Measurements from ENCODE around the gene SRA1.
A peak's percentile ranks its signal among the peaks of the same experiment; 100 is the strongest.

The SRA1 gene

GRCh38 chr5:140549237-140550144, 7.8 kb downstream of the SRA1 start:
- no peak for DNase-seq (ENCODE audit: low read depth)

GRCh38 chr5:140548791-140549190, 8.5 kb downstream of the SRA1 start:
- DNase-seq (ENCODE audit: low read depth), result no peak

GRCh38 chr5:140548300-140548688, 9.0 kb downstream of the SRA1 start:
- DNase-seq (ENCODE audit: low read depth), result no peak

- peak; percentile 93 for DNase-seq (ENCODE audit: low read depth)
Measured at GRCh38 chr5:140547508-140548299, 9.6 kb downstream of the SRA1 start, which contains the start of gene EIF4EBP3. Gene EIF4EBP3, plus strand, starts transcription at chr5:140547662. Its CDS starts 76 bp downstream, at chr5:140547738.

- DNase-seq (ENCODE audit: low read depth), result no peak
Measured at GRCh38 chr5:140546851-140547507, 10.3 kb downstream of the SRA1 start.

DNA sequence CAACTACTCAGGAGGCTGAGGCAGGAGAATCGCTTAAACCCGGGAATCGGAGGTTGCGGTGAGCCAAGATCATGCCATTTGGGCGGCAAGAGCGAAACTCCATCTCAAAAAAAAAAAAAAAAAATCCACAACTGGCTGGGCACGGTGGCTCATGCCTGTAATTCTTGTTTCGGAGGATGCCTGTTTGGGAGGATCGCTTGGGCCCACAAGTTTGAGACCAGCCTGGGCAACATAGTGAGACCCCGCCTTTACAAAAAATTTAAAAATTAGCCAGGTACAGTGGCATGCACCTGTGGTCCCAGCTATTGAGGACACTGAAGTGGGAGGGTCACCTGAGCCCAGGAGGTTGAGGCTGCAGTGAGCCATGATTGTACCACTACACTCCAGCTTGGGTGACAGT, 11.7 kb downstream of the SRA1 start:
- no peak for DNase-seq (ENCODE audit: low read depth)

DNA sequence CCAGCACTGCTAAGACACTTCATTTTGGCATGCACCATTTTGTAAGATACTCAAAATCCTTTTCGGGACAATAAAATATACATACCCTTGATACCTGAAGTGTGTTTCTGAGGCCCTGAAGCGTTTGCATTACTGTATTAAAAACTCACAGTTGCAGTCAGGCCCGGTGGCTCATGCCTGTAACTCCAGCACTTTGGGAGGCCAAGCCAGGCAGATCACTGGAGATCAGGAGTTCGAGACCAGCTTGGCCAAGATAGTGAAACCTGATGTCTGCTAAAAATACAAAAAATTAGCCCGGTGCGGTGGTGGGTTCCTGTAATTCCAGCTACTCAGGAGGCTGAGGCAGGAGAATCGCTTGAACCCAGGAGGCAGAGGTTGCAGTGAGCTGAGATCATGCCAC, 12.3 kb downstream of the SRA1 start:
- DNase-seq (ENCODE audit: low read depth), result no peak

GRCh38 chr5:140542972-140543371, 14.3 kb downstream of the SRA1 start:
- DNase-seq (ENCODE audit: low read depth), result no peak

DNA sequence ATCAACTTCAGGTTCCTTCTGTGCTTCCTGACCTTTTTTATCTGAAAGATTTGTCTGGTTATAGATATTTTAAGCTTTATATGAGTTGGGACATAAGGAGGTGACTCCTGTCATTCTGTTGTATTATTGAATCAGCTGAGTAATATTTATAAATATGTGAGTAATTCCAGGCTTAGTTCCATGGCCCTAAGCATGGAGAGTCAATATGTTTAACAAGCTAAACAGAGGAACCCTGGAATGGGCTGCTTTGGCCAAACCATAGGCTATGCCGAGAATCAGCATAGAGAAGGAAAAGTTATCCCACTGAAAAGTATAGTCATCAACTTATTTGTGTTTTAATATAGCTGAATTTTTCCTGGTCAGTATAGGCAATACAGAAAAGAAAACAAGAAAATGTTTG, 17.0 kb downstream of the SRA1 start:
- no peak for DNase-seq (ENCODE audit: low read depth)

DNA sequence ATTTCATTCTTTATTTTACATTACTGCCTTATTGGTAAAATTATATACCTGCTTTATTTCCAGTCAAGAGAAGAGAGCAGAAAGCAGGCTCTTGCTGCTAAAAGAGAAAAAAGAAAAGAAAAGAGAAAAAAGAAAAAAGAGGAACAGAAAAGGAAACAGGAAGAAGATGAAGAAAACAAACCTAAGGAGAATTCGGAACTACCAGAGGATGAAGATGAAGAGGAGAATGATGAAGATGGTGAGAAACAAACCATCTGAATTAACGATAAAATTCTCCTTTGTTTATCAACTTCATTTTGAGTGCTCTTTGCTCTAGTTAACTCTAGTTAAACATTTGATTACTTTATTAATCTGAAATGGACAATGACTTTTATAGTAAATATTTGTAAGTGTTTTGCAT, 33.3 kb downstream of the SRA1 start:
- no peak for DNase-seq (ENCODE audit: low read depth)

- DNase-seq (ENCODE audit: low read depth), result no peak
Measured at GRCh38 chr5:140513124-140513523, 44.1 kb downstream of the SRA1 start.

GRCh38 chr5:140509898-140510297, 47.4 kb downstream of the SRA1 start:
- no peak for DNase-seq (ENCODE audit: low read depth)

GRCh38 chr5:140502834-140503233, 54.4 kb downstream of the SRA1 start:
- DNase-seq (ENCODE audit: low read depth), result no peak
